Peyer's patch (tissue), 4 donors: ENCODE data around the gene APC. TPM values are rescaled to one million over a fixed set of nuclear protein-coding genes. Genes with fewer than 3 reads are reported as not detected.

ENCODE experiments used
- DNase-seq, 3 donors: peaks; one replicate each; pipeline ENCODE4 v3.0.0-alpha.2; 2017 to 2019
- H3K27ac ChIP-seq, 4 donors: fragments of 200-600 bp; sonication (generic); one replicate each; pipeline ENCODE4 v1.5.1; 2016 to 2019
- H3K27me3 ChIP-seq, 2 donors: fragments of 200-600 bp; sonication (generic); one replicate each; pipeline ENCODE4 v1.5.1; 2019
- H3K36me3 ChIP-seq, 3 donors: fragments of 200-600 bp; sonication (generic); one replicate each; pipeline ENCODE4 v1.5.1; 2016 to 2019
- H3K4me1 ChIP-seq, 4 donors: fragments of 200-600 bp; sonication (generic); one replicate each; pipeline ENCODE4 v1.5.1; 2016 to 2019
- H3K4me3 ChIP-seq, 4 donors: fragments of 200-600 bp; sonication (generic); 1 replicate in 3 of 4; 2 replicates in 1 of 4; pipeline ENCODE4 v1.5.1; 2016 to 2019; ENCODE audit warnings: mild to moderate bottlenecking in 1 of 4
- H3K9me3 ChIP-seq, 4 donors: fragments of 200-600 bp; sonication (generic); one replicate each; pipeline ENCODE4 v1.5.1; 2016 to 2019; ENCODE audit warnings: mild to moderate bottlenecking in 1 of 4
- CTCF ChIP-seq, 6 experiments: fragments of 450-650 bp in 4 of 6; fragments of 200-600 bp in 2 of 6; sonication (generic) in 1 of 6; IDR thresholded peaks; one replicate each; pipeline ENCODE4 v1.5.1; 2017 to 2019; ENCODE audit warnings: antibody characterized with exemption in 6 of 6, mild to moderate bottlenecking in 3 of 6, moderate library complexity in 1 of 6
- POLR2A ChIP-seq, 2 donors: fragments of 450-650 bp; IDR thresholded peaks; one replicate each; pipeline ENCODE4 v1.5.1; 2017; ENCODE audit warnings: antibody characterized with exemption in 2 of 2, mild to moderate bottlenecking in 2 of 2, moderate library complexity in 2 of 2
- total RNA-seq, 4 donors: library from RNA; depleted of rRNA; stranded (reverse); fragments of >200 nt; gene quantifications; one replicate each; pipeline ENCODE4 v1.1.0, GENCODE V29; 2016

Gene APC
- total RNA-seq, 4 donors from 2014 or later, result 71.0 to 148 (median 106) TPM

- Histone ChIP-seq H3K9me3 (no peaks in the 10 kb centered on the region), H3K36me3 (peaks cover 0 to 61% (median 0%) of the 10 kb centered on the region in 3 donors), H3K4me1 (no peaks in the 10 kb centered on the region), H3K4me3 (no peak overlapping the region), H3K27me3 (no peaks in the 10 kb centered on the region), H3K27ac (no peak overlapping the region)
- DNase-seq, result no peak
- no peak for TF ChIP-seq CTCF (IDR thresholded peaks at IDR 0.05)
- TF ChIP-seq POLR2A (IDR thresholded peaks at IDR 0.05), result no peak
Observed at GRCh38 chr5:112793201-112793600, 55.5 kb downstream of the APC start.

- no peaks in the 10 kb centered on the region for H3K9me3 ChIP-seq
- peaks cover 0 to 61% (median 0%) of the 10 kb centered on the region in 3 donors for H3K36me3 ChIP-seq
- TF ChIP-seq POLR2A (IDR thresholded peaks at IDR 0.05) (no peak), CTCF (IDR thresholded peaks at IDR 0.05) (no peak)
- no peak for DNase-seq
- H3K4me3 ChIP-seq, result no peak overlapping the region
- no peaks in the 10 kb centered on the region for H3K27me3 ChIP-seq
- no peak overlapping the region for H3K27ac ChIP-seq
- no peaks in the 10 kb centered on the region for H3K4me1 ChIP-seq
Observed at GRCh38 chr5:112794410-112794809, 56.7 kb downstream of the APC start.

DNA sequence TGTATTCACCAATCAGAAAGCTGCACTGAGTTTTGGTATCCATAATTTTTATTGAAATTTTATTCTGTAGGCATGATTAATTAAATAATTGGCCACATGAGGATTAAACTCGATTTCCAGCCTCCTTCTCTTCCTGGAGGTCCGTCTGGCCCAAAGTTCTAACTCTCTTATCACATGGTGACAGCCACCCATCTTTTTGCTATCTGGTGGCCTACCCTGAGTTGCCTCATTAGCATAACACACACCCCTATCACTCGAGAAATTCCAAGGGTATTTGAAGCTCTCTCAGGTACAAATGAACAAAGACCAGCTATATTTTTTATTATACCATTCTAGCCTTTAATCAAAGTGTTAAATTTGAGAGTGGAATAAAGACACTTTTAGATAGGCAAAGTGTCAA lies 57.7 kb downstream of the APC start:
- Histone ChIP-seq H3K4me3 (no peak overlapping the region), H3K4me1 (no peaks in the 10 kb centered on the region), H3K27me3 (no peaks in the 10 kb centered on the region), H3K27ac (no peak overlapping the region), H3K36me3 (peaks cover 0 to 59% (median 0%) of the 10 kb centered on the region in 3 donors), H3K9me3 (no peaks in the 10 kb centered on the region)
- DNase-seq, result no peak
- no peak for TF ChIP-seq CTCF (IDR thresholded peaks at IDR 0.05)
- TF ChIP-seq POLR2A (IDR thresholded peaks at IDR 0.05), result no peak

- H3K9me3 ChIP-seq, result no peaks in the 10 kb centered on the region
- no peak overlapping the region for H3K27ac ChIP-seq
Observed at GRCh38 chr5:112795944-112796678, 58.4 kb downstream of the APC start.

DNA sequence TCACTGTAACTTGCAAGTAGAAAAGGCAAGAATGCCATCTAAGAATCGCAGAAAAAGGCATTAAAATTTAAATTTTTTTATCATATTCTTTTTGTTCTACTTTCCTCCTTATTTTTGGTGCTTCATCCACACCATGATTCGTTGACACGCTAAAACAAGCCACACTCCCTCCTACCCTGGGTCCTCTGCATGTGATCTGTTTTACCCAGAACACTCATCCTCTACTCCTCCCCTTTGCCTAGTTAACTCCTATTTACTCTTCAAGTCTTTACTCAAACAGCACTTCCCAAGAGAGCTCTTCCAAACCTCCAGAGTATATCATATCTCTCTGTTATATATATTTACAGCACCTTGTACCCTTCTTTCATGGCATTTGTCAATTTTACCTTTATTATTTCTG lies 62.0 kb downstream of the APC start:
- Histone ChIP-seq H3K9me3 (no peaks in the 10 kb centered on the region), H3K27me3 (no peaks in the 10 kb centered on the region), H3K36me3 (peaks cover 0 to 37% (median 0%) of the 10 kb centered on the region in 3 donors), H3K4me3 (no peak overlapping the region), H3K27ac (no peak overlapping the region), H3K4me1 (no peaks in the 10 kb centered on the region)
- no peak for TF ChIP-seq POLR2A (IDR thresholded peaks at IDR 0.05)
- DNase-seq, result no peak

More at GRCh38 chr5:112795944-112796678, 58.4 kb downstream of the APC start:
- no peak for DNase-seq
- H3K27me3 ChIP-seq, result no peaks in the 10 kb centered on the region
- H3K4me1 ChIP-seq, result no peaks in the 10 kb centered on the region
- TF ChIP-seq POLR2A (IDR thresholded peaks at IDR 0.05) (no peak), CTCF (IDR thresholded peaks at IDR 0.05) (no peak)
- H3K4me3 ChIP-seq, result no peak overlapping the region
- H3K36me3 ChIP-seq, result peaks cover 0 to 58% (median 0%) of the 10 kb centered on the region in 3 donors

DNA sequence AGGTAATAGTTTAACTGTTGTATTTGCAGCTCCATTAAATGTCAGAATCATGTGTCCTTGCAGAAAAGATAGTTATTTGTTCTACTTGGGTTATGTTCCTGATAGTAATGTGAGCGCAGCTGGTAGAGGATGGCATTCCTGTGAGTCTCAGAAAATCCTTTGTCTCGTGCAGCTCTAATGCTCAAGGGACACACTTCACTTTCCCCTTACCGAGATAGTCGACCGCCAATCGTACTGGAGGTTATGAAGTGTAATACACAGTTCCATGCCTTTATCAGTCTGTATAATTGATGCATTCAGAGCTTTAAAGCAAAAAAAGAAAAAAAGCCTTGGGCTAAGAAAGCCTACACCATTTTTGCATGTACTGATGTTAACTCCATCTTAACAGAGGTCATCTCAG lies 63.2 kb downstream of the APC start:
- Histone ChIP-seq H3K4me3 (no peak overlapping the region), H3K36me3 (peaks cover 0 to 28% (median 0%) of the 10 kb centered on the region in 3 donors), H3K9me3 (no peaks in the 10 kb centered on the region), H3K27me3 (no peaks in the 10 kb centered on the region), H3K4me1 (no peaks in the 10 kb centered on the region), H3K27ac (no peak overlapping the region)
- no peak for TF ChIP-seq POLR2A (IDR thresholded peaks at IDR 0.05)
- no peak for TF ChIP-seq CTCF (IDR thresholded peaks at IDR 0.05)
- no peak for DNase-seq
